Measurements from ENCODE around the gene PTPN7. TPM values are rescaled to one million over a fixed set of nuclear protein-coding genes. Genes with fewer than 3 reads are reported as not detected.

The PTPN7 gene
- total RNA-seq, 1 experiment from 2014 or later, result not detected

DNA sequence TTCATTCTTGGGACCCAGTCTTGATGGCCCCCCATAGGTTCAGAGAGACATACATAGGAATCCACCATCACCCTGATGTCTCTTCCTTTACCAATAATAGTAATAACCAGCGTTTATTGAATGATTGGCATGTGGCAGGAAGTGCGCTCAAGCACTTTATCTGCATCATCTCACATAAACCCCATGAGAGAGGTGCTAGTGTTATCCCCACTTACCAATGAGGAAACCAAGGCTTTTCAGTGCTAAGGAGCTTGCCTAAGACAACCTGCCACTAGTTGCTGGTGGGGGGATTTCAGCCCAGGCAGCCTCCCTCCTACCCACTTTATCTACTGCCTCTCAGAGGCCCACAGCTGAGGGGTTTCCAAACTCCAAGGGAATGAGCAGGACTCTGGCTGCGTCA lies 40.9 kb upstream of the PTPN7 start:
- H3K27ac Mint-ChIP-seq (ENCODE audit: low read depth, unreplicated experiment), result no peak overlapping the region
- no peaks in the 10 kb centered on the region for H3K36me3 Mint-ChIP-seq (ENCODE audit: insufficient read depth, unreplicated experiment)
- ChIA-PET CTCF (interaction anchor here (0.7 to 21.3 kb wide), 7 partner anchors 9 to 283 kb away, joined by 3 to 954 read pairs (median 7); no protein-coding TSS in a partner anchor), POLR2A (interaction anchor here (1.5 kb wide), 1 partner anchor 33 kb away, joined by 3 read pairs; no protein-coding TSS in a partner anchor)
- no peaks in the 10 kb centered on the region for H3K9me3 Mint-ChIP-seq (ENCODE audit: unreplicated experiment)
- DNase-seq (ENCODE audit: unreplicated experiment), result no peak
- H3K4me3 Mint-ChIP-seq (ENCODE audit: unreplicated experiment), result no peak overlapping the region
- peaks cover 4% of the 10 kb centered on the region for H3K27me3 Mint-ChIP-seq (ENCODE audit: insufficient read depth, unreplicated experiment)
- TF ChIP-seq, protein P1, sequence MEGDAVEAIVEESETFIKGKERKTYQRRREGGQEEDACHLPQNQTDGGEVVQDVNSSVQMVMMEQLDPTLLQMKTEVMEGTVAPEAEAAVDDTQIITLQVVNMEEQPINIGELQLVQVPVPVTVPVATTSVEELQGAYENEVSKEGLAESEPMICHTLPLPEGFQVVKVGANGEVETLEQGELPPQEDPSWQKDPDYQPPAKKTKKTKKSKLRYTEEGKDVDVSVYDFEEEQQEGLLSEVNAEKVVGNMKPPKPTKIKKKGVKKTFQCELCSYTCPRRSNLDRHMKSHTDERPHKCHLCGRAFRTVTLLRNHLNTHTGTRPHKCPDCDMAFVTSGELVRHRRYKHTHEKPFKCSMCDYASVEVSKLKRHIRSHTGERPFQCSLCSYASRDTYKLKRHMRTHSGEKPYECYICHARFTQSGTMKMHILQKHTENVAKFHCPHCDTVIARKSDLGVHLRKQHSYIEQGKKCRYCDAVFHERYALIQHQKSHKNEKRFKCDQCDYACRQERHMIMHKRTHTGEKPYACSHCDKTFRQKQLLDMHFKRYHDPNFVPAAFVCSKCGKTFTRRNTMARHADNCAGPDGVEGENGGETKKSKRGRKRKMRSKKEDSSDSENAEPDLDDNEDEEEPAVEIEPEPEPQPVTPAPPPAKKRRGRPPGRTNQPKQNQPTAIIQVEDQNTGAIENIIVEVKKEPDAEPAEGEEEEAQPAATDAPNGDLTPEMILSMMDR (IDR thresholded peaks at IDR 0.05; ENCODE audit: unreplicated experiment), result no peak
- intact Hi-C loops (cut with micrococcal nuclease), result no loop called here
- BruUV-seq (replicated peaks), result no TSS peak
- peaks cover 26% of the 10 kb centered on the region for H3K4me1 Mint-ChIP-seq (ENCODE audit: insufficient read depth, unreplicated experiment)

- no TSS peak for BruUV-seq (replicated peaks)
- no peaks in the 10 kb centered on the region for H3K36me3 Mint-ChIP-seq (ENCODE audit: insufficient read depth, unreplicated experiment)
- peaks cover 26% of the 10 kb centered on the region for H3K4me1 Mint-ChIP-seq (ENCODE audit: insufficient read depth, unreplicated experiment)
- intact Hi-C loops (cut with micrococcal nuclease), result no loop called here
- H3K4me3 Mint-ChIP-seq (ENCODE audit: unreplicated experiment), result no peak overlapping the region
- H3K9me3 Mint-ChIP-seq (ENCODE audit: unreplicated experiment), result no peaks in the 10 kb centered on the region
- TF ChIP-seq, protein P1 (IDR thresholded peaks at IDR 0.05; ENCODE audit: unreplicated experiment), result no peak
- ChIA-PET POLR2A (interaction anchor here (0.7 to 1.5 kb wide), 7 partner anchors 10 to 116 kb away, joined by 3 to 7 read pairs (median 3); no protein-coding TSS in a partner anchor), CTCF (interaction anchor here (0.6 to 21.3 kb wide), 11 partner anchors 8 to 323 kb away, joined by 3 to 954 read pairs (median 4); no protein-coding TSS in a partner anchor)
- peaks cover 10% of the 10 kb centered on the region for H3K27me3 Mint-ChIP-seq (ENCODE audit: insufficient read depth, unreplicated experiment)
- no peak for DNase-seq (ENCODE audit: unreplicated experiment)
- H3K27ac Mint-ChIP-seq (ENCODE audit: low read depth, unreplicated experiment), result no peak overlapping the region
These were observed 40.3 kb upstream of the PTPN7 start for GRCh38 chr1:202200669-202201068.

DNA sequence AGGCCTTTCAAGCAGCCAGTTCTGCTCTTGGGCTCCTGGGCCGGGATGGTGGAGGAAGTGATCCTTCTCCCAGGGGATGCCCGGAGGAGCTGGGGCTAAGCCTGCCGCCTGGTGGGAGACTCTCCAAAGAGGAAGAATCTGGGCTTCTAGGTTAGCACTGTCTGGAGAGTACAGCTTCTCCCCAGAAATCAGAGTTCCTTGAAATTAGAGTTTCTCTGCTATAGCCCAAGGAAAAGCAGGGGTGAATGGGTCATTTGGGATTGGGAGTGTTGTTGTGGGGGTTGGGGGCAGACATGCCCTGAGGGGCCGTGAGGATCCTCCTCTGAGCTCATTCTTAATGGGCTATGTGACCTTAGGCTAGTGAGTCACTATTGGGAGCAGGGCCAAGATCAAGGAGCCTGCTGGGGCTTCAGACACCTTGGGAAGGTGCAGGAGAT lies 39.7 kb upstream of the PTPN7 start:
- Mint-ChIP-seq H3K27me3 (ENCODE audit: insufficient read depth, unreplicated experiment) (peaks cover 15% of the 10 kb centered on the region), H3K9me3 (ENCODE audit: unreplicated experiment) (no peaks in the 10 kb centered on the region), H3K36me3 (ENCODE audit: insufficient read depth, unreplicated experiment) (no peaks in the 10 kb centered on the region), H3K4me3 (ENCODE audit: unreplicated experiment) (no peak overlapping the region), H3K27ac (ENCODE audit: low read depth, unreplicated experiment) (no peak overlapping the region), H3K4me1 (ENCODE audit: insufficient read depth, unreplicated experiment) (peaks cover 26% of the 10 kb centered on the region)
- DNase-seq (ENCODE audit: unreplicated experiment), result peak; percentile 82
- intact Hi-C loops (cut with micrococcal nuclease), result no loop called here
- ChIA-PET POLR2A (interaction anchor here (0.7 to 1.6 kb wide), 13 partner anchors 11 to 117 kb away, joined by 3 to 7 read pairs (median 4); no protein-coding TSS in a partner anchor), CTCF (interaction anchor here (0.6 to 21.3 kb wide), 14 partner anchors 11 to 322 kb away, joined by 3 to 954 read pairs (median 4); no protein-coding TSS in a partner anchor)
- BruUV-seq (replicated peaks), result no TSS peak
- TF ChIP-seq, protein P1 (IDR thresholded peaks at IDR 0.05; ENCODE audit: unreplicated experiment), result no peak

GRCh38 chr1:202199040-202199889 lies 38.9 kb upstream of the PTPN7 start:
- TF ChIP-seq, protein P1 (IDR thresholded peaks at IDR 0.05; ENCODE audit: unreplicated experiment), result no peak
- H3K9me3 Mint-ChIP-seq (ENCODE audit: unreplicated experiment), result no peaks in the 10 kb centered on the region
- peaks cover 24% of the 10 kb centered on the region for H3K27me3 Mint-ChIP-seq (ENCODE audit: insufficient read depth, unreplicated experiment)
- peak; percentile 53 for DNase-seq (ENCODE audit: unreplicated experiment)
- no peaks in the 10 kb centered on the region for H3K36me3 Mint-ChIP-seq (ENCODE audit: insufficient read depth, unreplicated experiment)
- intact Hi-C loops (cut with micrococcal nuclease), result no loop called here
- ChIA-PET POLR2A (interaction anchor here (0.6 to 1.6 kb wide), 13 partner anchors 15 to 146 kb away, joined by 3 to 7 read pairs (median 4); no protein-coding TSS in a partner anchor), CTCF (interaction anchor here (0.6 to 21.3 kb wide), 14 partner anchors 11 to 124 kb away, joined by 3 to 954 read pairs (median 4); no protein-coding TSS in a partner anchor)
- peaks cover 26% of the 10 kb centered on the region for H3K4me1 Mint-ChIP-seq (ENCODE audit: insufficient read depth, unreplicated experiment)
- no peak overlapping the region for H3K27ac Mint-ChIP-seq (ENCODE audit: low read depth, unreplicated experiment)
- peak overlapping the region; percentile 24 for H3K4me3 Mint-ChIP-seq (ENCODE audit: unreplicated experiment)
- no TSS peak for BruUV-seq (replicated peaks)

Measured in MCF 10A (cell line).